Stomach (tissue), 4 donors: ENCODE results near the gene NCAM1.

Experiments used
- EP300 ChIP-seq: sonication (generic); formaldehyde crosslinking; IDR thresholded peaks from one replicate; pipeline ENCODE4 v1.6.1; 2017; ENCODE audit warnings: antibody characterized with exemption
- POLR2AphosphoS5 ChIP-seq, 3 donors: sonication (generic); formaldehyde crosslinking; IDR thresholded peaks; one replicate each; pipeline ENCODE4 v1.6.1; 2016; ENCODE audit warnings: antibody characterized with exemption in 3 of 3
- TF ChIP-seq, protein P1 (sequence below), 7 experiments: fragments of 450-650 bp in 4 of 7; fragments of 200-600 bp in 3 of 7; sonication (generic) in 3 of 7; IDR thresholded peaks; one replicate each; pipeline ENCODE4 v1.5.1; 2016 to 2019; ENCODE audit warnings: antibody characterized with exemption in 7 of 7, control low read depth in 2 of 7, mild to moderate bottlenecking in 1 of 7

DNA sequence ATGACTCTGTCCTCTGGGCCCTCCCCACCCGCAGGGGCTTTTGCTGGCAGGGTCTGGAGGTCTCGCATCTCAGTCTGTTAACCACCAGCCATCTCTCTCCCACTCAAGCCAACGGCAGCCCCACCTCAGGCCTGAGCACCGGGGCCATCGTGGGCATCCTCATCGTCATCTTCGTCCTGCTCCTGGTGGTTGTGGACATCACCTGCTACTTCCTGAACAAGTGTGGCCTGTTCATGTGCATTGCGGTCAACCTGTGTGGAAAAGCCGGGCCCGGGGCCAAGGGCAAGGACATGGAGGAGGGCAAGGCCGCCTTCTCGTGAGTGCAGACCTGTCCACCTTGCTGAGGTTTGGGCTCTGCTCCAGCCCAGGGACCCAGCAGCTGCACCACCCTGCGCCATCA, 308.9 kb downstream of the NCAM1 start:
- TF ChIP-seq, protein P1, sequence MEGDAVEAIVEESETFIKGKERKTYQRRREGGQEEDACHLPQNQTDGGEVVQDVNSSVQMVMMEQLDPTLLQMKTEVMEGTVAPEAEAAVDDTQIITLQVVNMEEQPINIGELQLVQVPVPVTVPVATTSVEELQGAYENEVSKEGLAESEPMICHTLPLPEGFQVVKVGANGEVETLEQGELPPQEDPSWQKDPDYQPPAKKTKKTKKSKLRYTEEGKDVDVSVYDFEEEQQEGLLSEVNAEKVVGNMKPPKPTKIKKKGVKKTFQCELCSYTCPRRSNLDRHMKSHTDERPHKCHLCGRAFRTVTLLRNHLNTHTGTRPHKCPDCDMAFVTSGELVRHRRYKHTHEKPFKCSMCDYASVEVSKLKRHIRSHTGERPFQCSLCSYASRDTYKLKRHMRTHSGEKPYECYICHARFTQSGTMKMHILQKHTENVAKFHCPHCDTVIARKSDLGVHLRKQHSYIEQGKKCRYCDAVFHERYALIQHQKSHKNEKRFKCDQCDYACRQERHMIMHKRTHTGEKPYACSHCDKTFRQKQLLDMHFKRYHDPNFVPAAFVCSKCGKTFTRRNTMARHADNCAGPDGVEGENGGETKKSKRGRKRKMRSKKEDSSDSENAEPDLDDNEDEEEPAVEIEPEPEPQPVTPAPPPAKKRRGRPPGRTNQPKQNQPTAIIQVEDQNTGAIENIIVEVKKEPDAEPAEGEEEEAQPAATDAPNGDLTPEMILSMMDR (IDR thresholded peaks at IDR 0.05), result no peak
- TF ChIP-seq EP300, result no peak
- no peak for TF ChIP-seq POLR2AphosphoS5 (IDR thresholded peaks at IDR 0.05)
